Suprapubic skin (tissue), 3 donors: Measurements from ENCODE around the gene PPP2R3B.
"Not testable (repeated sequence)": the region's sequence is repeated elsewhere in the genome, so short reads cannot be mapped to it uniquely, and the experiment has no call there.

Experiments
- CTCF ChIP-seq, 2 donors: fragments of 200-600 bp in 1 of 2; fragments of 450-650 bp in 1 of 2; sonication (generic) in 1 of 2; IDR thresholded peaks; one replicate each; pipeline ENCODE4 v1.5.1; 2016 to 2019; ENCODE audit warnings: antibody characterized with exemption in 2 of 2, mild to moderate bottlenecking in 1 of 2, moderate library complexity in 1 of 2
- EP300 ChIP-seq: sonication (generic); formaldehyde crosslinking; IDR thresholded peaks from one replicate; pipeline ENCODE4 v1.6.1; 2017; ENCODE audit warnings: antibody characterized with exemption

GRCh38 chrX:306614-307251 lies 80.0 kb downstream of the PPP2R3B start:
- not testable (repeated sequence) for TF ChIP-seq CTCF (IDR thresholded peaks at IDR 0.05); EP300
